AG04450 (cell line): ENCODE measurements around the gene CTBP2. TPM values are rescaled to one million over a fixed set of nuclear protein-coding genes. Genes with fewer than 3 reads are reported as not detected.
A peak's percentile ranks its signal among the peaks of the same experiment; 100 is the strongest.

ENCODE experiments used
- CTCF ChIA-PET: fragments of 300-600, 350-600 bp; formaldehyde crosslinking; extraction: SDS; loops from one replicate; lab custom pipeline; 2022; ENCODE audit warnings: antibody characterized with exemption, inconsistent platforms; lab: Charles Lee
- POLR2A ChIA-PET: fragments of 350-600 bp; formaldehyde crosslinking; extraction: SDS; loops from one replicate; lab custom pipeline; 2021; ENCODE audit warnings: antibody characterized with exemption, inconsistent platforms; lab: Yijun Ruan, JAX
- DNase-seq: peaks from one replicate; pipeline ENCODE4 v3.0.0-alpha.2; 2011; ENCODE audit warnings: low read depth, low spot score
- H3K27ac ChIP-seq: one replicate; pipeline ENCODE4 v1.5.1; 2012; ENCODE audit warnings: low read depth, low read length, control low read depth
- H3K27me3 ChIP-seq: one replicate; pipeline ENCODE4 v1.6.0; 2012; ENCODE audit warnings: low read length; ENCODE audit not compliant: control insufficient read depth, insufficient read depth
- H3K4me3 ChIP-seq: 2 replicates; pipeline ENCODE4 v1.5.1; 2011; ENCODE audit warnings: mild to moderate bottlenecking, low read depth, low read length, control low read depth
- H3K9me3 ChIP-seq: 2 replicates; pipeline ENCODE4 v1.5.1; 2012; ENCODE audit warnings: low read length; ENCODE audit not compliant: control insufficient read depth, insufficient read depth
- polyA plus RNA-seq: library from polyadenylated mRNA; depleted of rRNA; stranded (reverse); fragments of >200 nt; gene quantifications from 2 replicates; pipeline ENCODE4 v1.2.3, GENCODE V29; 2011
- TF ChIP-seq, protein P1 (sequence below): IDR thresholded peaks from 2 replicates; pipeline ENCODE4 v1.5.1; 2011; ENCODE audit warnings: low read depth, low read length, control low read depth, inconsistent platforms

CTBP2 gene
- polyA plus RNA-seq, 1 experiment: 52.5 TPM

DNA sequence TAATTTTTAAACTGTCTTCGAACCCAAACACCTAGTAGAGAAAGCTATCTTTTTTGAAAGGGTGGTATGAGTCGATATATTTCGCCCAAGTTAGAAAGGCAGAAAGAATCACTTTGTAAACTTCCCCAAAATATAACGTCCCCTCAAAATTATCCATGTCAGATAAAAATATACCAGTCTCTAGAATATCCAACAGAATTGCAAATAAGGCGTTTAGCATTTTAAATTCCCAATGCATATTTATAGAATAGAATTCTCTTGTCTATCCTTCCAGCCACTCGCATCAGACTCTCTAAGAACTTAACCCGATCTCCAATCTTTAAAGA is 2.1 kb downstream of the CTBP2 start:
- no peak for DNase-seq
- H3K27ac ChIP-seq: peak overlapping the region; percentile 73
- ChIA-PET CTCF (interaction anchor here (2.7 kb wide), 1 partner anchor 110 kb away, joined by 19 read pairs; no protein-coding TSS in a partner anchor), POLR2A (no interaction called here)
- peak overlapping the region; percentile 70 for H3K4me3 ChIP-seq
- H3K9me3 ChIP-seq: peaks cover 4% of the 10 kb centered on the region; the same call in 1 of the 2 replicates
- no peaks in the 10 kb centered on the region for H3K27me3 ChIP-seq
- TF ChIP-seq, protein P1, sequence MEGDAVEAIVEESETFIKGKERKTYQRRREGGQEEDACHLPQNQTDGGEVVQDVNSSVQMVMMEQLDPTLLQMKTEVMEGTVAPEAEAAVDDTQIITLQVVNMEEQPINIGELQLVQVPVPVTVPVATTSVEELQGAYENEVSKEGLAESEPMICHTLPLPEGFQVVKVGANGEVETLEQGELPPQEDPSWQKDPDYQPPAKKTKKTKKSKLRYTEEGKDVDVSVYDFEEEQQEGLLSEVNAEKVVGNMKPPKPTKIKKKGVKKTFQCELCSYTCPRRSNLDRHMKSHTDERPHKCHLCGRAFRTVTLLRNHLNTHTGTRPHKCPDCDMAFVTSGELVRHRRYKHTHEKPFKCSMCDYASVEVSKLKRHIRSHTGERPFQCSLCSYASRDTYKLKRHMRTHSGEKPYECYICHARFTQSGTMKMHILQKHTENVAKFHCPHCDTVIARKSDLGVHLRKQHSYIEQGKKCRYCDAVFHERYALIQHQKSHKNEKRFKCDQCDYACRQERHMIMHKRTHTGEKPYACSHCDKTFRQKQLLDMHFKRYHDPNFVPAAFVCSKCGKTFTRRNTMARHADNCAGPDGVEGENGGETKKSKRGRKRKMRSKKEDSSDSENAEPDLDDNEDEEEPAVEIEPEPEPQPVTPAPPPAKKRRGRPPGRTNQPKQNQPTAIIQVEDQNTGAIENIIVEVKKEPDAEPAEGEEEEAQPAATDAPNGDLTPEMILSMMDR: no peak

DNA sequence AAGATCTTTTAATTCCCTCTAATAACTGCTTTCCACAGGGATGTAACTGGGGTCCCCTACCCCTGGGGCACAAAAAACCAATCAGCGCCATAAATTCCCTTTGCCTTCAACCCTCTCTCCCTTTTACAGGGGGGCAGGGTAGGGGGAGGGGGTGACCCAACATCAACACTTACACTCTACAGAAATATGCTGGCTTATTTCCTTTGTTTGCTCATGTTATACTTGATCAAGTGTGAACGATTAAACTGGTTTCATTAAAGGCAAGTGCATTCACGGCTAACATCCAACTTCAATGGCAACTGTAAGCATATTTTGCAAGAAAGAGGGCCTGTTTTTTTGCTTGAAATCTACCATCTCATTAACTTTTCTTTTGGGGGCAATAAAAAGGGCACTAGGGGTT is 2.9 kb downstream of the CTBP2 start:
- CTCF ChIA-PET: interaction anchor here (0.7 to 2.7 kb wide), 3 partner anchors 34 to 123 kb away, joined by 3 to 19 read pairs (median 4); no protein-coding TSS in a partner anchor
- no peak for DNase-seq
- POLR2A ChIA-PET: no interaction called here

DNA sequence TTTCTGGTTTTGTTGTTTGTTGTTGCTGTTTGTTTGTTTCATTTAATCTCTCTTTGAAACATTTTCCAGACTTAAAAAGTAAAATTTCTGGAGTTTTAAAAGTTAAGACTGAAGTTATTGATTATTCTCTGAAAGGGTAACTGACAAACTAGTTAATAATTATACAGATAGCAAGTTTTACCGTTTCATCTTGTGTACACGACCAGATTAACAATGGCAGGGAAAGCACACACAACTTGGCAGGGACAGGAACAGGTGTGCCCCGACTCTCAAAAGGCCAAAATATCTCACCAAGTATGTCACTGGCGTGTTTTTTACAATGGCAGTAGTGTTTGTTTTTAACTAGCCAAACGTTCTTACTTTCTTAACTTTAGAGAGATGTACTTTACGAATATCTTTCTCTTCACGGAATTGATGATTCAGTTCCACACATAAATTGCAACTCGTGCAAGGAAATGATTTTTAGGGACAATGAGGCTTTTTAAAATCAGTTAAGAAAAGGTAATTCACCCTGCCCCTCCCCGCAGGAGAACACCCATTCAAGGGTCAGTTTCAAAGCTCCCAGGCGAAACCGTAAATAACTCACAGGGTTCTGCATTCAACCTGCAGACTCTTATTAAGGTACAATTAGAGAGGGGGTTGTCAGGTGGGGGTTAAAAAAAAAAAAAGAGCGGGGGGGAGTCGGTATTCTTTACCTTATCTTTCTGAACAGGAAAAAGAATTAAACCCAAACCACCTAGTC is 3.5 kb downstream of the CTBP2 start:
- no peaks in the 10 kb centered on the region for H3K9me3 ChIP-seq
- DNase-seq: no peak
- TF ChIP-seq, protein P1: no peak
- CTCF ChIA-PET: interaction anchor here (0.7 to 2.7 kb wide), 3 partner anchors 33 to 122 kb away, joined by 3 to 19 read pairs (median 4); no protein-coding TSS in a partner anchor
- no peaks in the 10 kb centered on the region for H3K27me3 ChIP-seq
- H3K27ac ChIP-seq: no peak overlapping the region
- H3K4me3 ChIP-seq: peak overlapping the region; percentile 70
- POLR2A ChIA-PET: no interaction called here

More for the DNA sequence above, 2.9 kb downstream of the CTBP2 start:
- Histone ChIP-seq H3K9me3 (peaks cover 3% of the 10 kb centered on the region; the same call in 1 of the 2 replicates), H3K4me3 (peak overlapping the region; percentile 70), H3K27me3 (no peaks in the 10 kb centered on the region), H3K27ac (no peak overlapping the region)
- TF ChIP-seq, protein P1: no peak

DNA sequence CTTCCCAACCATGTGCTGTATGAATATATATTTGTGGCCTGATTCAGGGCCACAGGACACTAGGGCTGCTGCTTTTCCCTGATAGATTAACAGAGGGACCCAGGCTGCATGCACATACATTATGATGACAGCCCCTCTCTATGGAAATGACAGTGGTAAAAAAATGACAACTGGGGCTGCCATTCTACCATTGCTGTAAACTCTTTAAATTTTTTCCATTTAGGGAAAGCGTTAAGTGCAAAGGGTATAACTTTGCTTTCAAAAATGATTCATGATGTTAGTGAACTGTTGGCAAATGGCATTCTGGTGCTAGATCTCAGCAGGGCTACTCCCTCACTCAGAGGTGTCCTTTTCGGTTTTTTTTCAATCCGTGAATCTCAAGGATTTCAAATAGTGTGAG is 4.2 kb downstream of the CTBP2 start:
- ChIA-PET POLR2A (no interaction called here), CTCF (interaction anchor here (2.7 kb wide), 1 partner anchor 108 kb away, joined by 19 read pairs; no protein-coding TSS in a partner anchor)
- TF ChIP-seq, protein P1: no peak
- Histone ChIP-seq H3K9me3 (peaks cover under 1% of the 10 kb centered on the region; the same call in 1 of the 2 replicates), H3K4me3 (no peak overlapping the region), H3K27ac (no peak overlapping the region), H3K27me3 (no peaks in the 10 kb centered on the region)
- no peak for DNase-seq

DNA sequence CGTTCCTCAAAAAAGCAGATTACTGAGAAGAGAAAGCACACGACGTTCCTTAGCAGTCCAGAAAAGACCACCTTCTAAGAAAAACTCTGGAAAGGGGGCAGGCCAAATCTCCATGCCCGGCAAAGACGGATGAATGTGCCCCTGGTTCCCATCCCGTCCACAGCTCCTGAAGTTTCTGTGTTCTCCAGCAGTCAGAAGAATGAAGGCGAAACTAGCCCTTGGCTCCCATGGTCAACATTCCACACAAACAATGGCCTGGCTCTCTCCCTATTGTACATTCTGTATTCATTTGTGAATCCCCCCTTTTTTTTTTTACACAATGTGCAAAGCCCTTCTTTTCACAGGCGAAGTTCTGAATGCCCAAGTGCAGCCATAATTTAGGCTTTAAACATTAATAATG is 5.3 kb downstream of the CTBP2 start:
- H3K4me3 ChIP-seq: peak overlapping the region; percentile 20; the same call in 1 of the 2 replicates
- POLR2A ChIA-PET: no interaction called here
- no peaks in the 10 kb centered on the region for H3K27me3 ChIP-seq
- peak overlapping the region; percentile 11 for H3K27ac ChIP-seq
- peaks cover 2% of the 10 kb centered on the region; the same call in 1 of the 2 replicates for H3K9me3 ChIP-seq
- CTCF ChIA-PET: interaction anchor here (3.3 kb wide), 1 partner anchor 107 kb away, joined by 21 read pairs; no protein-coding TSS in a partner anchor
- DNase-seq: no peak
- TF ChIP-seq, protein P1: no peak
